K562 (cell line): Measurements from ENCODE around the gene TFF2.

ENCODE experiments used
- CEBPZ ChIP-seq: fragments of 150-350 bp; IDR thresholded peaks from 2 replicates; pipeline ENCODE4 v1.6.1; 2014; ENCODE audit warnings: low read depth, mild to moderate bottlenecking, low read length, borderline replicate concordance
- CTCF ChIP-seq, 3 experiments: IDR thresholded peaks in 2 of 3; conservative IDR thresholded peaks in 1 of 3; 2 replicates each; pipeline ENCODE4 v1.5.1; 2011 to 2012; ENCODE audit warnings: low read length in 3 of 3, mild to moderate bottlenecking in 3 of 3, control low read depth in 2 of 3, improper control_type of control experiment in 1 of 3, inconsistent platforms in 1 of 3, low read depth in 1 of 3, mixed read lengths in 1 of 3, moderate library complexity in 1 of 3; ENCODE audit not compliant: insufficient read depth in 2 of 3
- KDM1A ChIP-seq, 2 experiments: fragments of 450-650 bp; IDR thresholded peaks; 2 replicates each; pipeline ENCODE4 v1.6.1; 2016; ENCODE audit warnings: mild to moderate bottlenecking in 2 of 2
- KLF10 ChIP-seq: fragments of 250-450 bp; sonication (Bioruptor Pico); IDR thresholded peaks from 2 replicates; pipeline ENCODE4 v1.6.1; 2021; ENCODE audit warnings: matching md5 sums
- POLR2A ChIP-seq: fragments of 450-650 bp; conservative IDR thresholded peaks from 2 replicates; pipeline ENCODE4 v1.6.1; 2016
- REST ChIP-seq, 2 experiments: fragments of 450-650 bp; formaldehyde crosslinking in 1 of 2; IDR thresholded peaks; 2 replicates each; pipeline versions ENCODE4 v1.4.0 to v1.6.1; 2014 to 2020; ENCODE audit warnings: mild to moderate bottlenecking in 2 of 2, borderline replicate concordance in 1 of 2, low read depth in 1 of 2
- SETDB1 ChIP-seq: IDR thresholded peaks from one replicate; pipeline ENCODE4 v1.6.1; 2012; ENCODE audit warnings: low read length, control low read depth, inconsistent platforms
- SIN3A ChIP-seq, 2 experiments: fragments of 150-350 bp in 1 of 2; IDR thresholded peaks; 2 replicates each; pipeline ENCODE4 v1.6.1; 2011 to 2016; ENCODE audit warnings: borderline replicate concordance in 2 of 2, low read depth in 2 of 2, low read length in 2 of 2, mild to moderate bottlenecking in 2 of 2, moderate library complexity in 2 of 2; ENCODE audit not compliant: control insufficient read depth in 1 of 2
- ZNF561 ChIP-seq: fragments of 450-650 bp; formaldehyde crosslinking; conservative IDR thresholded peaks from 2 replicates; pipeline ENCODE4 v1.4.0; 2020; ENCODE audit warnings: mild to moderate bottlenecking, moderate library complexity
- ZSCAN29 ChIP-seq: fragments of 450-650 bp; IDR thresholded peaks from 2 replicates; pipeline ENCODE4 v1.6.1; 2017

- no peak for TF ChIP-seq POLR2A
- TF ChIP-seq KLF10 (CRISPR knock-in tag) = no peak
- TF ChIP-seq CEBPZ = no peak
- TF ChIP-seq REST (IDR thresholded peaks at IDR 0.05; ENCODE audit: borderline replicate concordance) = no peak
- no peak for TF ChIP-seq REST (CRISPR knock-in tag; IDR thresholded peaks at IDR 0.05; ENCODE audit: low read depth)
- TF ChIP-seq KDM1A (IDR thresholded peaks at IDR 0.05) = no peak
- TF ChIP-seq SIN3A (IDR thresholded peaks at IDR 0.05; ENCODE audit: borderline replicate concordance in 2 of 2, control insufficient read depth in 1 of 2, low read depth in 2 of 2, low read length in 2 of 2) = no peak
- TF ChIP-seq ZNF561 (CRISPR knock-in tag) = no peak
- TF ChIP-seq ZSCAN29 = no peak
- no peak for TF ChIP-seq CTCF (IDR thresholded peaks at IDR 0.05 in 2 of 3, conservative IDR thresholded peaks at IDR 0.05 in 1 of 3; ENCODE audit: insufficient read depth in 2 of 3, low read depth in 1 of 3, low read length in 3 of 3)
- TF ChIP-seq SETDB1 = no peak
These were observed 44.5 kb upstream of the TFF2 start for GRCh38 chr21:42395302-42395701.
